HG03064 (cell line): Measurements from ENCODE around the gene UNC13C.

Experiments used
- ATAC-seq: cut with Tn5 transposase; IDR thresholded peaks from one replicate; pipeline ENCODE4 v1.9.1; 2021; ENCODE audit warnings: low read depth; ENCODE audit not compliant: unreplicated experiment

Gene UNC13C

GRCh38 chr15:54282228-54282836 is 304.1 kb downstream of the UNC13C start:
- ATAC-seq, result no peak

GRCh38 chr15:54288049-54288448 is 309.8 kb downstream of the UNC13C start:
- ATAC-seq, result no peak

- ATAC-seq, result peak; percentile 85
These were observed 311.4 kb downstream of the UNC13C start for GRCh38 chr15:54289590-54290136.

GRCh38 chr15:54298396-54298795 is 320.2 kb downstream of the UNC13C start:
- ATAC-seq, result no peak

- no peak for ATAC-seq
These were observed 326.1 kb downstream of the UNC13C start for GRCh38 chr15:54304321-54304720.

GRCh38 chr15:54305138-54305537 is 326.9 kb downstream of the UNC13C start:
- no peak for ATAC-seq

- no peak for ATAC-seq
These were observed 329.1 kb downstream of the UNC13C start for GRCh38 chr15:54307252-54307902.

GRCh38 chr15:54307926-54308325 is 329.7 kb downstream of the UNC13C start:
- ATAC-seq, result no peak

GRCh38 chr15:54312528-54312927 is 334.3 kb downstream of the UNC13C start:
- ATAC-seq, result no peak

GRCh38 chr15:54321426-54321825 is 343.2 kb downstream of the UNC13C start:
- no peak for ATAC-seq

- ATAC-seq, result no peak
These were observed 344.1 kb downstream of the UNC13C start for GRCh38 chr15:54322341-54322740.

- no peak for ATAC-seq
These were observed 367.1 kb downstream of the UNC13C start for GRCh38 chr15:54345301-54345700.

- ATAC-seq, result no peak
These were observed 367.6 kb downstream of the UNC13C start for GRCh38 chr15:54345827-54346226.

GRCh38 chr15:54347082-54347827 is 369.0 kb downstream of the UNC13C start:
- no peak for ATAC-seq

GRCh38 chr15:54353726-54354125 is 375.5 kb downstream of the UNC13C start:
- no peak for ATAC-seq

GRCh38 chr15:54354341-54354740 is 376.1 kb downstream of the UNC13C start:
- ATAC-seq, result no peak

GRCh38 chr15:54364961-54365360 is 386.7 kb downstream of the UNC13C start:
- no peak for ATAC-seq

GRCh38 chr15:54373332-54373731 is 395.1 kb downstream of the UNC13C start:
- no peak for ATAC-seq

- no peak for ATAC-seq
These were observed 396.1 kb downstream of the UNC13C start for GRCh38 chr15:54374184-54374952.

GRCh38 chr15:54387799-54388198 is 409.6 kb downstream of the UNC13C start:
- ATAC-seq, result no peak

GRCh38 chr15:54388746-54389145 is 410.5 kb downstream of the UNC13C start:
- no peak for ATAC-seq
